GM18505 (cell line): Measurements from ENCODE around the gene OR7C1.

Experiments
- ATAC-seq: cut with Tn5 transposase; IDR thresholded peaks from one replicate; pipeline ENCODE4 v1.9.1; 2021; ENCODE audit not compliant: unreplicated experiment
- POLR2A ChIP-seq: IDR thresholded peaks from 4 replicates; pipeline ENCODE4 v1.6.1; 2011; ENCODE audit warnings: borderline replicate concordance; ENCODE audit not compliant: insufficient read depth, insufficient read length; ENCODE audit errors: extremely low read depth

OR7C1 gene

DNA sequence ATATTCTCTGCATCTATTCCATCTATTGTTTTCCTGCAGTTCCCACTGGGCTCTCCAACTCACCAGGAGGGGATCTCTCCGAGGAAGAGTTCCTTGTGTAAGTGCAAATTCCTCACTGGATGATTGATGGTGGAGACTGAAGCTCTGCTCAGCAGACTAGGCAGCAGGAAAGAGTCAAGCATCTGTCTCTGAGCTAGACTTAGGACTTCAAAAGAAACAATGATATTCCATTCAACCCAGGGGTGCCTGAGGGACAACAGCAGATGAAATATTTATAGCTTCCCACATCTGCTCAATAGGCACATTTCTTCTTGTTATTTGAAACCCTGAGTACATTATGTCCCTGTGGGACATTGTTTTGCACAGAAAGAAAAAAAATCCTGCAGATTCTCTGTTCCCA, at the start of gene OR7C1, which contains the start of gene OR7A5:
Gene OR7C1, minus strand, starts transcription at position 175 of the 400 bp plus-strand sequence. CDS start 35,049 bp downstream, outside the sequence.
Gene OR7A5, minus strand, starts transcription at position 175 of the 400 bp plus-strand sequence. CDS start 6,944 bp downstream, outside the sequence.
- no peak for TF ChIP-seq POLR2A
- ATAC-seq: no peak

DNA sequence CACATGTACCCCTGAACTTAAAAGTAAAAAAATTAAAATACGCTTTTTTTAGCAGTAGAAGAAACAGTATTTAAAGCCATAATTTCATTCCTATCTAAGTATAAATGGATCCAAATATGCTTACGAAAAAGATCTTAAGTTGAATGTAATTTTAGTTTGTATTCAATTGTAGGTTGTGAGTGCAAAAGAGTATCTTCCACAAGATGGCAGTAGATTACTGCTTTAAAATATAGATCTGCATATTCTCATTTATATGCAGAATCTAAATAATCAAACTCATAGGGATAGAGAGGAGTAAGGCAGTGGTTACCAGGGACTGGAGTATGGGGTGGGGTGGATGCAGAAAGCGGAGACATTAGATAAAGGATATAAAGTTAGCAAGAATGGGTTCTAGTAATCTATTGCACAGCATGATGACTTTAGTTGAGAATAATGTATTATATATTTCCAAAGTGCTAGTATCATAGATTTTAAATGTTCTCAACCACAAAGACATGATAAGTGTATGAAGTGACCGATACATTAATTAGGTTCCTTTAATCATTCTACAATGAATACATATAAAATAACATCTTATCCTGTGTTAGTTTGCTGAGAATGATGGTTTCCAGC, 36.7 kb upstream of the OR7C1 start:
- ATAC-seq: no peak
- no peak for TF ChIP-seq POLR2A

DNA sequence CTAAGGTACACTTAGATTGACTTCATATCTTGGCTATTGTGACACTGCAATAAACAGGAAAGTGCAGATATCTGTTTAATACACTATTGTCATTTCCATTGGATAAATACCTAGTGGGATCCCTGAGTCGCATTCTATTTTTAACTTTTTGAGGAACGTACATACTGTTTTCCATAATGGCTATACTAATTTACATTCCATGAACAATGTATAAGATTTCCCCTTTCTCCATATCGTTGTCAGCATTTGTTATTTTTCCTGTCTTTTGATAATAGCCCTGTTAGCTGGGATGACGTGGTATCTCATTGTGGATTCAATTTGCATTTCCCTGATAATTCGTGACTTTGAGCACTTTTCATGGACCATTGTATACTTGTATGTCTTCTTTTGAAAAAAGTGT, 33.5 kb upstream of the OR7C1 start:
- ATAC-seq: no peak
- no peak for TF ChIP-seq POLR2A

DNA sequence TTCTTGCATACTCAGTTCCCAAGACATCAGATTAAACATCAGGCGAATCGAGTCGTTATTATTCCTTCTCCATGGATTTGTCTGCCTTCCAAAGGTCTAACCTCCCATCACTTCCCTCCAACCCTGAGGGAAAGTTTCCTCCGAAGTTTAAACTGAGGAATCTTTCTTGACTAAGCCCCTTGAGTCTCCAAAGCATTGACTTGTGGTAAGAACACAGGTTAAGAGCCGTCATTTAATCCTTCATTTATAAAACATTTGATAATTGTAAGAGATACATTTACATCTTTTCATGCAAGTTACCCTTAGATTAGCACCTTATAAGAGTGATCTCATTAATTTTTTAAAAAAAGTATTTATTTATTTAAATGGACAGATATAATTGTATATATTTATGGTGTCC, 13.8 kb upstream of the OR7C1 start, which contains the start of gene OR7A10:
Gene OR7A10, minus strand, starts transcription at position 101 of the 400 bp plus-strand sequence. CDS start 7,045 bp downstream, outside the sequence.
- no peak for ATAC-seq
- no peak for TF ChIP-seq POLR2A

DNA sequence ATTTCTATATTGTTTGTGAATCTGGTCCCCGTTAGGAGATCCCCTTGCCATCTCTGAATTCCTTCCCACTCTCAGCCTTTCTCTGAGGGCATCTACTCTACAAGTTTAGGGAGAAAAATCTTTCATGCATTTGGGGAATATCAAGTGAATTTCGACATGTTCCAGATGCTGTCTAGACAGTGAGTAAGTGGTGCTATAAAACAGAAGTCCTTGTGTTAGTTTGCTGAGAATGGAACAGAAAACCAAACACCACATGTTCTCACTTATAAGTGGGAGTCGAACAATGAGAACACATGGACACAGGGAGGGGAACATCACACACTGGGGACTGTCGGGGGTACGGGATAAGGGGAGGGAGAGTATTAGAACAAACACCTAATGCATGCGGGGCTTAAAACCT, 8.6 kb upstream of the OR7C1 start:
- ATAC-seq: no peak
- no peak for TF ChIP-seq POLR2A

DNA sequence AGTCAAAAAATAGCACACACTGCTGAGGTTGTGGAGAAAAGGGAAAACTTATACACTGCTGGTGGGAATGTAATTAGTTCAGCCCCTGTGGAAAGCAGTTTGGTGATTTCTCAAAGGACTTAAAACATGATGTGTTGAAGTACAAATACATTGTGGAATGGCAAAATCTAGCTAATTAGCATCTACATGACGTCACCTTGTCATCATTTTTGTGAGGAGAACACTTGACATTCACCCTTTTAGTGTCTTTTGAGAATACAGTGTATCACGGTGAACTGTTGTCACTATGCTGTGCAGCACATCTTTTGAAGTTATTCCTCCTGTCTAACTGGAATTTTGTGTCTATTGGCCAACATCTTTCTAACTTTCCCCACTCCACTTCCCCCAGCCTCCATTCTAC, 8.2 kb upstream of the OR7C1 start:
- no peak for ATAC-seq
- TF ChIP-seq POLR2A: no peak

DNA sequence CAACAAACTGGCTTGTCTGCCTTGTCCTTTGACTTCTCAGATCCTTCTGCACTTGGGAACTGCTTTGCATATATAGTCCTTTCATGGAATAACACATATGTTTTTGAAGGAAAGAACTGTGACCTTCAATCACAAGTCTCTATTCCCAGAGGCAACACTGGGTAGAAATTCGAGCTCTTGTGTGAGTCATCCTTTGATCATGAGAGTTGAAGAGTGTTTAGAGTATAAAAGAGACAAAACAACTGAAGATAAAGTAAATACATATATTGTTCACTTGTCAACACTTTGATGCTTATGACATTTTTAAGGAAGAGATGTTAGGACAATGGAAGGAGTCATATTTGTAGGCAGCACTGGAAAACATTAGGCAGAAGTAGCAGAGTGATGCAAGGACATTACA, 5.2 kb upstream of the OR7C1 start:
- no peak for ATAC-seq
- no peak for TF ChIP-seq POLR2A

DNA sequence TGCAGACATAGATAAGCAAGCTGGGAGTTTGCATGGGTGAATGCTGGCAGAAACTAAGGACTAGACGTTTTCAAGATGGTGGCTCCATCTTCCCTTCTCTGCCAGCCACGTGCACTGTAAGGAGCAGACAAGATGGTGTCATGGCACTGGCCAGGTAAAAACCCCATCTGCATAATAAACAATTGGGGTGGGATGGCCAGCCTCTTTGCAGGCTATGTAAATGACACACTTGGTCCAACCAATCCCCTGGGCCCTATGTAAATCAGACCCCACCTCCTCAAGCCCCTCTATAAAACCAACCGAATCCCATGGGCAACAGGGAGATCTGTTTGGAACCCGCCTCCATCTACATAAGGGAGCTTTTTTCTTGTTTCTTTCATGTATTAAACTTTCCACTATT, 2.4 kb upstream of the OR7C1 start:
- no peak for TF ChIP-seq POLR2A
- no peak for ATAC-seq

DNA sequence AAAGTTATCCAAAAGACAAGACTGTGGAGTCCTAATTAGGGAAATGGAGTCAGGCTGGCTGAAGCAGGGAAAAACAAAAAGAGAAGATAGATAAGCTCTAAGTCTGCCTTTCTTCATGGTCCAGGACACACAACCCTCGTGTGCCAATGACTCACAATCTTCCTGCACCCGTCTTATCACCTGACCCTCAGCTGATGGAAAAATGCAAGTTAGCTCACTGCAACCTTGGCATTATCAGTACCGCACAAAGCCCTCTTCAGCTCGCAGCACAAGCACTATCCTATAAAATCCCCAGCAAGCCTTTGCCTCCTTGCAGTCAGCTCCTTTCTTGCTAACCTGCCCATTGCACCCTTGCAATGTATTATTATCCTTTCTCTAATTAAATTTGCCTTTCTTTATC, 4.3 kb downstream of the OR7C1 start:
- no peak for ATAC-seq
- TF ChIP-seq POLR2A: no peak

DNA sequence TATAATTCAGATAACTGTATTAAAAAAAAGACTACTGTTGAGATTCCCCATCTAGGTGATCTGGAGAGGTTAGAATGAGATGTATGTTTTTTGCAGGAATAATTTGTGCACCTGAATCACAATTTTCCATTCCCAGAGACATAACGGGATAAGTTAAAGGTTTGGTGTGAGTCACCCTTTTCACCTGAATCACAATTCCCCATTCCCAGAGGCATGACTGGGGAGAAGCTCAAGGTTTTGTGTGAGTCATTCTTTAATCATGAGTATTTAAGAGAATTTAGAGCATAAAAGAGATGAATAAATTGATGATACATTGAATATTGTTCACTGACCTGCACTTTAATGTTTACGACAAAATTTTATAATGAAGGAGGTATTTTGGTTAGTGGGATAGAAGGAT, 9.0 kb downstream of the OR7C1 start:
- ATAC-seq: no peak
- TF ChIP-seq POLR2A: no peak

DNA sequence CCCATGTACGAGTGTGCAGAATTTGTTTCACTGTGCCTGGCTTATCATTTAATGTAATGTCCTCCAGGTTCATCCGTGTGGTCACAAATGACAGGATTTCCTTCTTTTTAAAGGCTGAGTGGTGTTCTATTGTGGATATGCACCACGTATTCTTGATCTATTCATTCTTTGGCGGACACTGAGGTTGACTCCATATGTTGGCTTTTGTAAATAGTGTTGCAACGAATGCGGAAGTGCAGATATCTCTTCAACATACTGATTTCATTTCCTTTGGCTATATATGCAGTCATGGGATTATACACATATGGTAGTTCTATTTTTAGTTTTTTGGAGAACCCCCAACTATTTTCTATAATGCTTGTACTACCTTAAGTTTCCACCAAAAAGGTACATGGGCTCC, 13.0 kb downstream of the OR7C1 start:
- ATAC-seq: no peak
- no peak for TF ChIP-seq POLR2A

DNA sequence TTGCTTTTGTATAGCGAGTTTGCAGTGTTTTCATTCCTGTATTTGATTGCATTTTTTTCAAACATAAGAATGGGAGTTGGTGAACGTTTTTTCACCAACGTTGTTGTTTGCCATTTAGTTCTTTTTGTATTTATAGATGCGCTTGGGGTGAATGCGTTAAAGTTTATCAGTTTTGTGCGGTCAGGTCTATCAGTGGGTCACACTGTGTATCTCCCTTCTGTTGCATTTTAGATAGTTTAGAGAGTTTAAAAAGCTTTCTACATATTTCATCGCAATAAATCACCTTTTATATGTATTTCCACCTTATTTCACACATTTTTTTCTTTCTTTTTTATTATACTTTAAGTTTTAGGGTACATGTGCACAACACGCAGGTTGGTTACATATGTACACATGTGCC, 16.4 kb downstream of the OR7C1 start:
- no peak for TF ChIP-seq POLR2A
- ATAC-seq: no peak

DNA sequence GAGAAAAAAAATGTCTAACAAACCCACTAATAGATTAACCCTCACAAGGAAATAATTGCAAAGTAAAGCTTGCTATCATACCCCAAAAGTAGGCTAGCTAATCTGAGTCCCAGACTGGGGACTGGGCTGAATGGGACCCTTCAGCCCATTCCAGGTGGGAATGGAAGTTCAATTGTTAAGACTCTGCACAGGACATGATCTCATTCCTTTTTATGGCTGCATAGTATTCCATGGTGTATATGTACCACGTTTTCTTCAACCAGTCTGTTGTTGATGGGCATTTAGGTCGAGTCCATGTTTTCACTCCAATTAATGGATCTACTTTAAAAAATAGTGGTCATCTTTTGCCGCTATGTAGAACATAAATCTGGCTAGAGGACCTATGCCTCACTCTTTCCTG, 17.9 kb downstream of the OR7C1 start:
- TF ChIP-seq POLR2A: no peak
- ATAC-seq: no peak

DNA sequence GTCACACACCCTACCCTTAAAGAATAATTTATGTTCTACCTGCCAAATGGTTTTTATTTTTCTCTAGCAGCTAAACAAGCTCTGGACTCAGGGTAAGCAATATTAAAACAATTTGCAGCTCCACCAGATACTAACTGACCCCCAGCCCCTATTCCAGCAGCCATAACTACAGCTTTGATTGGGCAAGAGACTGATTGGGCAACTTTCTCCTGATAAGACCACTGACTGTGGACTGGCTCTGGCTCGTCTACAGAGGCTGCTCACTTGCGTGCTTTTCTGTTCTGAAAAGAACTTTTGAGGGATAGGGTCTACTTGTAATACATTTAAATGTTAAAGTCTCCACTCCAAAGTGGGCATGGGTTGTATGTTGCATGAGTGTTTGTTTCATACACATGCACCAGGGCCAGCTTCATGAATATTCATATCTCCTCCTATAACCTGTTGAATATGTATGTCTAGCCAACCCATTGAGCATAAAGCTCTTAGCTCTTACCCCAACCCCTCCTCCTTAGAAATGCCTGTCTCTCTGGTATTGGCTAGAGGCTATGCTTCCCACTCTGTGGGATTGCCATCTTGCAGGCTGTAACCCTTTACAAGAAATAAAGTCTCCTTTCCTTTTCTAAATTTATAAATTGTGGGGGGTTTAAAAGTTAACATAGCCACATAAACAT, 19.9 kb downstream of the OR7C1 start:
- no peak for TF ChIP-seq POLR2A
- no peak for ATAC-seq

DNA sequence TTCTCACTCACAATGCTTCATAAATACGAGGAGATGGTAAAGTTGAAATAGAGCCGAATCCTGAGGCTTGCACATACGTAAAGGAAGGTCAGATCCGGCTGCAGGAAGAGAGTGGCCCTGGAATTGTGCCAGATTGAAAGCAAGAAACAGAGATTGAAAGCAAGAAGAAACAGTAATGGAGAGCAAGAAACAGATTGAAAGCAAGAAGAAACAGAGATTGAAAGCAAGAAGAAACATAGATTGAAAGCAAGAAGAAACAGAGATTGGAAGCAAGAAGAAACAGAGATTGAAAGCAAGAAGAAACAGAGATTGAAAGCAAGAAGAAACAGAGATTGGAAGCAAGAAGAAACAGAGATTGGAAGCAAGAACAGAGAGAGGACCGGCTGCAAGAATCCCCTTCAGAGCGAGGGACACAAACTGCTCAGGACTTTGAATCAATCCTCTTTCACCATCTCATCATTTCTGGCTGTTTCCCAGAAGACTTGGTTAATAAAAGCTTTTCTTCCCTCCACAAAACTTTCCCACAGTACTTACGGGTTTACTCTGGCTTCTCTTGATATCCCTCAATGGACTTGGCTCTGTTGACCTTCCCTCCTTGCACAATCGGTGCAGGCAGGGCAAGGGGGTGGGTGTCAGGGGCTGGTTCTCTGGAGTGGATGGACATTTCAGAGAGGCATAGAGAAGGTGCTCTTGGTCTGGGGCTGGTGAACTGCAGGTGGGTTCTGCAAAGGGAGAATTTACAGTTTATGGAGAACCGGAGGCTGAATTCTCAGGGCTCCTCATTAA, 25.5 kb downstream of the OR7C1 start:
- ATAC-seq: no peak
- TF ChIP-seq POLR2A: no peak

DNA sequence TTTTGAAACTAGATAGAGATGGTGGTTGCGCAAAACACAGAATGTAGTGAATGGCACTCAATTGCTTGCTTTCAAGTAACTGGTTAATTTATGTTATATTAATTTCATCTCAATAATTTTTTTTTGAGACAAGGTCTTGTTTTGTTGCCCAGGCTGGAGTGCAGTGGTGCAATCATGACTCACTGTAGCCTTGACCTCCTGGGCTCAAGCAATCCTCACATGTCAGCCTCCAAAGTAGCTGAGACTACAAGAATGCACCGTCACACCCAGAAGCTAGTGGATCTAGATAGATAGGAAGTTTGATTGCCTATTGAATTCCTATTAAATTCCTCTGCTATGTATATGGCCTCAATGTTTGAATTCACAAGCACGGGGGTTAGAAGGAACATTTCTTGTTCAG, 30.2 kb downstream of the OR7C1 start:
- no peak for TF ChIP-seq POLR2A
- ATAC-seq: no peak
